NCI-H526 (cell line): ENCODE results near the gene CYS1.
"Not testable (repeated sequence)": the region's sequence is repeated elsewhere in the genome, so short reads cannot be mapped to it uniquely, and the experiment has no call there.

ENCODE experiments used
- DNase-seq, 2 experiments: peaks; one replicate each; lab custom pipeline; 2025; lab: John Stamatoyannopoulos, UW

Gene CYS1

DNA sequence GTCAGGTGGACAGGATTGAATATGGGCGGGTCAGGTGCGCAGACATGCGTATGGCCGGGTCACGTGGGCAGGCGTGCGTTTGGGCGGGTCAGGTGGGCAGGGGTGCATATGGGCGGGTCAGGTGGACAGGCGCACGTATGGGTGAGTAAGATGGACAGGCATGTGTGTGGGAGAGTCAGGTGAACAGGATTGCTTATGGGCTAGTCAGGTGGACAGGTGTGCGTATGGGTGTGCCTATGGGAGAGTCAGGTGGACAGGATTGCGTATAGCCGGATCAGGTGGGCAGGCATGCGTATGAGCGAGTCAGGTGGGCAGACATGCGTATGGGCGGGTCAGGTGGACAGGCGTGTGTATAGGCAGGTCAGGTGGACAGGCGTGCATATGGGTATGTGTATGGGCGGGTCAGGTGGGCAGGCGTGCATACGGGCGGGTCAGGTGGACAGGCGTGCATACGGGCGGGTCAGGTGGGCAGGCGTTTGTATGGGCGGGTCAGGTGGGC lies 67.2 kb downstream of the CYS1 start:
- no peak for DNase-seq

DNA sequence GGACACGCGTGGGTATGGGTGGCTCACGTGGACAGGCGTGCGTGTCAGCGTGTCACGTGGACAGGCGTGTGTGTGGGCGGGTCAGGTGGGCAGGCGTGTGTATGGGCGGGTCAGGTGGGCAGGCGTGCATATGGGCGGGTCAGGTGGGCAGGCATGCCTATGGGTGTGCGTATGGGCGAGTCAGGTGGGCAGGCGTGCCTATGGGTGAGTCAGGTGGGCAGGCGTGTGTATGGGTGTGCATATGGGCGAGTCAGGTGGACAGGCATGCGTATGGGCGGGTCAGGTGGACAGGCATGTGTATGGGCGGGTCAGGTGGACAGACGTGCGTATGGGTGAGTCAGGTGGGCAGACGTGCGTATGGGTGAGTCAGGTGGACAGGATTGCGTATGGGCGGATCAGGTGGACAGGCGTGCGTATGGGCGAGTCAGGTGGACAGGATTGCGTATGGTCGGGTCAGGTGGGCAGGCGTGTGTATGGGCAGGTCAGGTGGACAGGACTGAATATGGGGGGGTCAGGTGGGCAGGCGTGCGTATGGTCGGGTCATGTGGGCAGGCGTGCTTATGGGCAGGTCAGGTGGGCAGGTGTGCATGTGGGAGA lies 67.7 kb downstream of the CYS1 start:
- not testable (repeated sequence) for DNase-seq

DNA sequence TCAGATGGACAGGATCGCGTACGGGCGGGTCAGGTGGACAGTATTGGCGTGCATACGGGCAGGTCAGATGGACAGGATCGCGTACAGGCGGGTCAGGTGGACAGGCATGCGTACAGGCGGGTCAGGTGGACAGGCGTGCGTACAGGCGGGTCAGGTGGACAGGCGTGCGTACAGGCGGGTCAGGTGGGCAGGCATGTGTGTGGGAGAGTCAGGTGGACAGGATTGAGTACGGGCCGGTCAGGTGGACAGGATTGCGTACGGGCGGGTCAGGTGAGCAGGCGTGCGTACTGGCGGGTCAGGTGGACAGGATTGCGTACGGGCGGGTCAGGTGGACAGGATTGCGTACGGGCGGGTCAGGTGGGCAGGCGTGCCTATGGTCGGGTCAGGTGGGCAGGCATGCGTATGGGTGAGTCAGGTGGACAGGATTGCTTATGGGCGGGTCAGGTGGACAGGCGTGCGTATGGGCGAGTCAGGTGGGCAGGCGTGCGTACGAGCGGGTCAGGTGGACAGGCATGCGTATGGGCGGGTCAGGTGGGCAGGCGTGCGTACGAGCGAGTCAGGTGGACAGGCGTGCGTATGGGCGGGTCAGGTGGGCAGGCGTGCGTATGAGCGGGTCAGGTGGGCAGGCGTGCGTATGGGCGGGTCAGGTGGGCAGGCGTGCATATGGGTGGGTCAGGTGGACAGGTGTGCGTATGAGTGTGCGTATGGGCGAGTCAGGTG lies 68.4 kb downstream of the CYS1 start:
- not testable (repeated sequence) for DNase-seq

DNA sequence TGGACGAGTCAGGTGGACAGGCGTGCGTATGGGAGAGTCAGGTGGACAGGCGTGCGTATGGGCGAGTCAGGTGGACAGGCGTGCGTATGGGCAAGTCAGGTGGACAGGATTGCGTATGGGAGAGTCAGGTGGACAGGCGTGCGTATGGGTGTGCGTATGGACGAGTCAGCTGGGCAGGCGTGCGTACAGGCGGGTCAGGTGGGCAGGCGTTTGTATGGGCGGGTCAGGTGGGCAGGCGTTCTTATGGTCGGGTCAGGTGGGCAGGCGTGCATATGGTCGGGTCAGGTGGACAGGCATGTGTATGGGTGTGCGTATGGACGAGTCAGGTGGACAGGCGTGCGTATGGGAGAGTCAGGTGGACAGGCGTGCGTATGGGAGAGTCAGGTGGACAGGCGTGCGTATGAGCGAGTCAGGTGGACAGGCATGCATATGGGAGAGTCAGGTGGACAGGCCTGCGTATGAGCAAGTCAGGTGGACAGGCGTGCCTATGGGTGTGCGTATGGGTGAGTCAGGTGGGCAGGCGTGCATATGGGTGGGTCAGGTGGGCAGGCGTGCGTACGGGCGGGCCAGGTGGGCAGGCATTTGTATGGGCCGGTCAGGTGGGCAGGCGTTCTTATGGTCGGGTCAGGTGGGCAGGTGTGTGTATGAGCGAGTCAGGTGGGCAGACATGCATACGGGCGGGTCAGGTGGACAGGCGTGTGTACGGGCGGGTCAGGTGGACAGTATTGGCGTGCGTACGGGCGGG lies 69.2 kb downstream of the CYS1 start:
- DNase-seq = not testable (repeated sequence)

DNA sequence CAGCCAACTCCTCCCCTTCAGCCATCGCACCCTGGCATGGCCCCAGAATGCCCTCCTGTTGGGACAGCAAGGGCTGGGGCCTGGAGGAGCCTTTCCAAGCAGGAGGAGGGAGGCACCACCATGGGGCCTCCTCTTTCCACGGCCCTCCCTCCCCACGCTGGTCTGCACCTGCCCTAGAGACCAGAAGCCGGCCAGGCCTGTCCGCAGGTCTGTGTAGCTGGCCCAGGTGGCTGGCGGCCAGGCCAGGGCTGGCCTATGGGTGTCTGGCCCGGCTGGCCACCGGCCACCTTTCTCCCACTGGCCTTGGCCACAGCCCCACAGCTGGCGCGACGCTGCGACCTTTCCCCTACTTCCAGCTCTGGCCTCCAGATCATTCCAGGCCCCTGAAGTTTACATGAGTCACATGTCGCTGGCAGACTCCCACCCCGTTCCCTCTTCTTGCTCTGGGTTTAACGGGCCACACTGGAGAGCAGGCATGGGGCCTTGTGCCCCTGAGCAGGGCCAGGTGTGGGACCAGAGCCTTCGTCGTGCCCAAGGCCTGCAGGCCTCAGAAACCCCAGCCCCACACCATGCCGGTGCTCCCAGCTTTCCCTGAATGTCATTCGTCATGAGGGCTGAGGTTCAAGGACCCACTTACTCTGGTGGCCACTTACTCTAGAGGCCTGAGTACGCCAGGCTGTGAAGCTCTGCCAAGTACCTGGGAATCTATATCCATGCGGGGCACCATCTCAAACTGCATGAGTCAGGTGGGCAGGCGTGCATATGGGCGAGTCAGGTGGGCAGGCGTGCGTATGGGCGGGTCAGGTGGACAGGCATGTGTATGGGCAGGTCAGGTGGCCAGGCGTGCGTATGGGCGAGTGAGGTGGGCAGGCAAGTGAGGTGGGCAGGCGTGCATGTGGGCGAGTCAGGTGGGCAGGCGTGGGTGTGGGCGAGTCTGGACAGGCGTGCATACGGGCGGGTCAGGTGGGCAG lies 70.1 kb downstream of the CYS1 start:
- DNase-seq = no peak

DNA sequence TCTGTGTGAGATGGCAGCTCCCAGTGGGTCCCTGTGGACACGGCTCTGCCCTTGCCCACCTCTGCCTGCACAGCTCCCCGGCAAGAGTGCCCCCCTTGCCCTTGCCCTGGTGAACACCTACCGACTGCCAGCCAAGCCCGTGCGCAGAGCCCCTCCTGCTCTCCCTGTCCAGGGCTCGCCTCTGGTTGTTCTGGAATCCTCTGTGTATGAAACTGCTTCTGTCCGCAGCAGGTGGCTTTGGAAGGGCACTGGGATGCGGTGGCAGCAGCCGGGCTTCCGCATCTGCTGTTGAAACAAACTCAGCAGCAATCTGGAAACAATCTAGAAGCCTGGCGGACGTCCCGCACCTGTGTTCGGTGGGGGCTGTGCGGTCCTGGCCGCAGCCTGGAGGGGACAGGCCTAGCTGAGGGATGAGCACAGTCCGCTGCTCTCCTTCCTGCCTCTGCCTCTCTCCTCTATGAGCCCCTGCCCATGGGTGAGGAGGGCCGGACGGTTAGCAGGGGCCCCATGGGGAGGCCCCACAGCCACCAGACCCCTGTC lies 70.9 kb downstream of the CYS1 start:
- DNase-seq = no peak

DNA sequence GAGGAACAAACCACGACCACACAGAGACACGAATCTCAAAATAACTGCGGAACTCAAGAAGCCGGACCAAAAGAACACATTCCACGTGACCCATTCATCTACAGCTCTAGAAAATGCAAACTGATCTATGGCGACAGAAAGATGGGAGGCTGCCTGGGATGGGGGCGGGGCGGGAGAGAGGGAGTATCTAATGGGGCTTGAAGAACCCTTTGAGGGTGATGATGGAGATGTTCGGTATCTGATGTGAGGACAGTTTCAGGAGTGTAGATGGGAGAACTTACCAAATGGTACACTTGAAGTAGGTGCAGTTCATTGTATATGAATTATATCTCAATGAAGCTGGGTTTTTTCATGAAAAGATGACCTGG lies 71.4 kb downstream of the CYS1 start:
- DNase-seq = no peak

DNA sequence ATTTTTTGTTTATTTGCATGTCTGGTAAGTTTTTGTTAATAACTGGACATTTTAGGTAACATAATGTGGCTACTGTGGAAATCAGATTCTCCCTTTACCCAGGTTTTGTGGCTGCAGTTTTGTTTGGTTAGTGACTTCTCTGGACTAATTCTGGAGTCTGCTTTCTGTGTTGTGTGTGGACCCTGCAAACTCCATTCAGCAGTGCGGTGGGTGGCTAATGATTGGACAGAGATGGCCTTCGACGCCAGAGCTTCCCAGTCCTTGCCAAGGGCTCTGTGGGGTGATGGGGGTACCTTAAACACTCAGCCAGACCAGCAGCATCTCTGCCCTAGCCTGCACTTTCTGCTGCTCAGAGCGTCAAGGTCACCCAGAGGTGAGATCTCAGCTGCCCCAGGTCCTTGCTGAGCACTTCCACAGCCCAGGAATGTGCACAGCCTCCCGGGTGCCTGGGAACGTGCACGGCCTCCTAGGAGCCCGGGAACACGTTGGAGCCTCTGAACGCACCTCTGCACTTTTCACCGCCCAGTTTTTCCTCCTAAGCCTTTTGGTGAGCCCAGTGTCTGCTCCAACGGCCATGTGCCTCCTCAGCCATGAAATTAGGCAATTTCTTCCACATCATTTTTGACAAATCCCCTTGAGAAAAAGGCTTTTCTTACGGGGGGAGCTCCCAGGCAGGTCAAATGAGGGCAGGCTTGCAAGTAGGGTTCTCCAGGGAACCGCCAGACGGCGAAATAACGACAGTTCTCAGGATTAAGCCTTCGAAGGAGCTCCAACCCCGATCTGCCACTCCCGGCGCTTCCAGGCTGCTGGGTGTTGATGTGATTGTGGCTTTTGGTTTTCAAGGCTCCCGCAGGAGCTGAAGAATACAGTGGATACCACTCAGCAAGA lies 72.0 kb downstream of the CYS1 start:
- DNase-seq = no peak

DNA sequence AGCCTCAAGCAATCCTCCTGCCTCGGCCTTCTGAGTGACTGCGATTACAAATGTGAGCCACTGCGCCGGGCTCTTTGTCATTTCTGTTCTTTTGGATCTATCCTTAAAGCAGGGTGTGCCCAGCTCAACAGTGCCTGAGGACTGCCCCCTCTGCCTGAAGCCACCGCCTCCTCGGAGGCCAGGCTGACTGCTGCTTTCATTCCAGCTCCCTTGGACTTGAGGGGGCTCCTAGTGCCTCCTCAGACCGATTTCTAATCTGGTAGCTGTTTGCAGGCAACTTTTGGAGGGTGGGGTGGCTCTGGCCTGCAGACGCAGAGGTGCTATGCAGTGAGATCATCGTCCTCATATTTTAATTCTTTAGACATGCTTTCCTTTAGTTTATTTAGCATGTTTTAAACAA lies 72.8 kb downstream of the CYS1 start:
- DNase-seq = no peak
